Vagina (tissue), 2 donors: ENCODE measurements around the gene ZNF423. TPM values are rescaled to one million over a fixed set of nuclear protein-coding genes. Genes with fewer than 3 reads are reported as not detected.

Experiments used
- DNase-seq, 2 donors: peaks; one replicate each; pipeline ENCODE4 v3.0.0-alpha.2; 2017; ENCODE audit errors: extremely low spot score in 2 of 2
- H3K27ac ChIP-seq: fragments of 200-600 bp; sonication (generic); one replicate; pipeline ENCODE4 v1.5.1; 2019
- H3K27me3 ChIP-seq: fragments of 200-600 bp; sonication (generic); one replicate; pipeline ENCODE4 v1.5.1; 2019
- H3K36me3 ChIP-seq, 2 donors: fragments of 200-600 bp; sonication (generic); one replicate each; pipeline ENCODE4 v1.5.1; 2017 to 2019
- H3K4me1 ChIP-seq: fragments of 200-600 bp; sonication (generic); one replicate; pipeline ENCODE4 v1.5.1; 2019
- H3K4me3 ChIP-seq, 2 donors: fragments of 200-600 bp; sonication (generic); 1 replicate in 1 of 2; 2 replicates in 1 of 2; pipeline ENCODE4 v1.5.1; 2016 to 2019
- H3K9me3 ChIP-seq: fragments of 200-600 bp; sonication (generic); one replicate; pipeline ENCODE4 v1.5.1; 2019
- POLR2A ChIP-seq, 2 donors: fragments of 450-650 bp; IDR thresholded peaks; one replicate each; pipeline ENCODE4 v1.6.1; 2017; ENCODE audit warnings: antibody characterized with exemption in 2 of 2, mild to moderate bottlenecking in 2 of 2, moderate library complexity in 2 of 2
- POLR2AphosphoS5 ChIP-seq, 2 donors: sonication (generic); formaldehyde crosslinking; IDR thresholded peaks; one replicate each; pipeline ENCODE4 v1.9.0; 2017; ENCODE audit warnings: antibody characterized with exemption in 2 of 2, mild to moderate bottlenecking in 2 of 2, low read depth in 1 of 2; ENCODE audit not compliant: insufficient read depth in 1 of 2
- intact Hi-C: fragments of 100-400 bp; cut with DNase I; formaldehyde crosslinking; loops from one replicate; pipeline ENCODE4 v1.15.1; 2023
- total RNA-seq: library from RNA; depleted of rRNA; stranded (reverse); fragments of >200 nt; gene quantifications from one replicate; pipeline ENCODE4 v1.2.3, GENCODE V29; 2016
- TF ChIP-seq, protein P1 (sequence below), 3 experiments: fragments of 450-650 bp in 2 of 3; fragments of 200-600 bp in 1 of 3; sonication (generic) in 1 of 3; IDR thresholded peaks; one replicate each; pipeline ENCODE4 v1.5.1; 2017 to 2019; ENCODE audit warnings: antibody characterized with exemption in 3 of 3, mild to moderate bottlenecking in 2 of 3, moderate library complexity in 2 of 3

Gene ZNF423
- total RNA-seq, 1 donor from 2014 or later = 10.3 TPM

GRCh38 chr16:49703483-49703882, 152.4 kb downstream of the ZNF423 start:
- Histone ChIP-seq H3K36me3 (no peaks in the 10 kb centered on the region), H3K4me1 (peaks cover 46% of the 10 kb centered on the region), H3K4me3 (no peak overlapping the region), H3K27ac (no peak overlapping the region), H3K27me3 (no peaks in the 10 kb centered on the region), H3K9me3 (no peaks in the 10 kb centered on the region)
- no peak for DNase-seq
- intact Hi-C loops = no loop called here
- TF ChIP-seq, protein P1, sequence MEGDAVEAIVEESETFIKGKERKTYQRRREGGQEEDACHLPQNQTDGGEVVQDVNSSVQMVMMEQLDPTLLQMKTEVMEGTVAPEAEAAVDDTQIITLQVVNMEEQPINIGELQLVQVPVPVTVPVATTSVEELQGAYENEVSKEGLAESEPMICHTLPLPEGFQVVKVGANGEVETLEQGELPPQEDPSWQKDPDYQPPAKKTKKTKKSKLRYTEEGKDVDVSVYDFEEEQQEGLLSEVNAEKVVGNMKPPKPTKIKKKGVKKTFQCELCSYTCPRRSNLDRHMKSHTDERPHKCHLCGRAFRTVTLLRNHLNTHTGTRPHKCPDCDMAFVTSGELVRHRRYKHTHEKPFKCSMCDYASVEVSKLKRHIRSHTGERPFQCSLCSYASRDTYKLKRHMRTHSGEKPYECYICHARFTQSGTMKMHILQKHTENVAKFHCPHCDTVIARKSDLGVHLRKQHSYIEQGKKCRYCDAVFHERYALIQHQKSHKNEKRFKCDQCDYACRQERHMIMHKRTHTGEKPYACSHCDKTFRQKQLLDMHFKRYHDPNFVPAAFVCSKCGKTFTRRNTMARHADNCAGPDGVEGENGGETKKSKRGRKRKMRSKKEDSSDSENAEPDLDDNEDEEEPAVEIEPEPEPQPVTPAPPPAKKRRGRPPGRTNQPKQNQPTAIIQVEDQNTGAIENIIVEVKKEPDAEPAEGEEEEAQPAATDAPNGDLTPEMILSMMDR (IDR thresholded peaks at IDR 0.05) = no peak
- TF ChIP-seq POLR2AphosphoS5 (IDR thresholded peaks at IDR 0.05; ENCODE audit: insufficient read depth in 1 of 2, low read depth in 1 of 2) (no peak), POLR2A (IDR thresholded peaks at IDR 0.05) (no peak)

GRCh38 chr16:49701789-49702494, 154.0 kb downstream of the ZNF423 start:
- Histone ChIP-seq H3K36me3 (no peaks in the 10 kb centered on the region), H3K9me3 (no peaks in the 10 kb centered on the region), H3K27ac (peak overlapping the region; percentile 15), H3K4me3 (no peak overlapping the region), H3K27me3 (no peaks in the 10 kb centered on the region), H3K4me1 (peaks cover 50% of the 10 kb centered on the region)
- peak in 1 of 2 donors; percentile 92 for DNase-seq
- TF ChIP-seq POLR2A (IDR thresholded peaks at IDR 0.05) (no peak), POLR2AphosphoS5 (IDR thresholded peaks at IDR 0.05; ENCODE audit: insufficient read depth in 1 of 2, low read depth in 1 of 2) (no peak)
- TF ChIP-seq, protein P1 (IDR thresholded peaks at IDR 0.05) = no peak
- intact Hi-C loops = no loop called here

DNA sequence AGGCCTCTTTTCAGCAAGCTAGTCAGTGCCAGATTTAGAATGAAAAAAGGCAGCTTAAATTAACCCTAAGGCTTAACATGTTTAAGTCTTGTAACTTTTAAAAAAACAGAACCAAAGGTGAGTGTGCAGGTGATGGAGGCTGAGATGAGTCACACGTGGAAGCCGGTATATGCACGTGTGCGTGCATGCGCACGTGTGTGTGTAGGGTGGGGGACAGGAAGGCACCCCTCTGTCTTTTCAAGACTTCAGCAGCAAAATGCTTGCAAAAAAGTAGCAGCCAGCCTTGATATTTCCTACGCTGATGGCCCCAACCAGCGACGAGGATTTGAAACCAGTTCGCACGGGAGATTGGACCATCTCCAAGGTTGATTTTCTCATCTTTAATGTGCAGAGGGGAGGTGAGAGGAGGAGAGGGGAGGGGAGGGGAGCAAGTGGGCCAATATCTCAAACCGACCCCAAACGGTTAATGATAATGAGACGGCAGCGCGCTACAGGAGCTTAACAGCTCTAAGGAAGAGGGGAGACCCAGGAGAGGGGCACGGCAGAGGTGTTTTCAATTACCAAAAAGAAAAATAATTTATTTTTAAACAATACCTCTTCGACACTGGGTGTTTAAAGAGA, 154.7 kb downstream of the ZNF423 start:
- Histone ChIP-seq H3K4me1 (peaks cover 50% of the 10 kb centered on the region), H3K4me3 (no peak overlapping the region), H3K27ac (peak overlapping the region; percentile 69), H3K36me3 (no peaks in the 10 kb centered on the region), H3K9me3 (no peaks in the 10 kb centered on the region), H3K27me3 (no peaks in the 10 kb centered on the region)
- intact Hi-C loops = no loop called here
- no peak for DNase-seq
- TF ChIP-seq, protein P1 (IDR thresholded peaks at IDR 0.05) = no peak
- TF ChIP-seq POLR2AphosphoS5 (IDR thresholded peaks at IDR 0.05; ENCODE audit: insufficient read depth in 1 of 2, low read depth in 1 of 2) (no peak), POLR2A (IDR thresholded peaks at IDR 0.05) (no peak)

- H3K36me3 ChIP-seq = no peaks in the 10 kb centered on the region
- peak overlapping the region; percentile 69 for H3K27ac ChIP-seq
- H3K9me3 ChIP-seq = no peaks in the 10 kb centered on the region
- H3K4me3 ChIP-seq = no peak overlapping the region
- H3K4me1 ChIP-seq = peaks cover 50% of the 10 kb centered on the region
- no peaks in the 10 kb centered on the region for H3K27me3 ChIP-seq
- intact Hi-C loops = no loop called here
- DNase-seq = peak in 1 of 2 donors; percentile 89
- TF ChIP-seq, protein P1 (IDR thresholded peaks at IDR 0.05) = no peak
- TF ChIP-seq POLR2AphosphoS5 (IDR thresholded peaks at IDR 0.05; ENCODE audit: insufficient read depth in 1 of 2, low read depth in 1 of 2) = peak in 1 of 2 donors; percentile 56
Observed at GRCh38 chr16:49700251-49701064, 155.5 kb downstream of the ZNF423 start.
